HG03354 (cell line): ENCODE results near the gene SHROOM4.

Source experiments
- ATAC-seq: cut with Tn5 transposase; IDR thresholded peaks from one replicate; pipeline ENCODE4 v1.9.1; 2021; ENCODE audit warnings: mild to moderate bottlenecking; ENCODE audit not compliant: unreplicated experiment, poor library complexity, severe bottlenecking

SHROOM4 gene

DNA sequence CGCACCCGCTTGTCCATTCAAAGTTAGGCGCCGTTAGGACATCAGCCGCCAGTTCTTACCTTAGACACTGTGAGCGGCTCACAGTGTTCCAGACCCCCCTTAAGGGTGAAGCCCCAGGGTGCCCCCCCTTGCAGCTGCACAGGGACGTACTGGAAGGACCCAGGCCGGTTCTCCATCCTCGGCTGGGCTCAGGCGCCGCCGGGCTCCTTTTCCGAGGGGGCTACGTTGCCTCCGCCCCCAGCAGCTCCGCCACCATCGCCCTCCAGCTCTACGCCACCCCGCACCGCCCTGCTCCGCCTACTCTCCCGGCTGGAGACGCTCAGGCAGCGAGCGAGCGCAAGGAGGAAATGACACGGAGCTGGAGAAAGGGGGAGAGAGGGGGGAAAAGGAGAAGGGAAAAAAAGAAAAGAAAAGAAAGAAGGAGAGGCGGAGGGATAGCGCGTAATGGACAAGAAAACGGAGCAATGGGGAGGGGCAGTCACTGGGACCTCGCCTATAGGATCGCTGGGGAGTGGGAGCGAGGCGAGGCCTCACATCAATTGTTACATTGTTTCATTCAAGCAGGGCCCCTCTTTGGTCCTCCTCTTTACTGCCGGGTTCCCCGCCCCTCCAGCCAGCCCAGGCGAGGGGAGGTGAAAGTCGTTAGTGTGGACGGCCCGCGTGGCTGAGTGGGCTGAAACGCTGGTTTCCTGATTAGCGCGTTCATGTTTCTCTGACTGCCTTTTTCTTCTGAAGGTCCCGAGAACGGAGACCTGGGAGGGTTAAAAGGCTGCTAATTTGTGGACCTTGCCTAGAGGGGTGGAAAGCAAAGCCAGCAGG lies at the start of gene SHROOM4:
Gene SHROOM4, minus strand, starts transcription at position 352 of the 819 bp plus-strand sequence. Its CDS starts 176 bp downstream, at position 176.
- no peak for ATAC-seq

DNA sequence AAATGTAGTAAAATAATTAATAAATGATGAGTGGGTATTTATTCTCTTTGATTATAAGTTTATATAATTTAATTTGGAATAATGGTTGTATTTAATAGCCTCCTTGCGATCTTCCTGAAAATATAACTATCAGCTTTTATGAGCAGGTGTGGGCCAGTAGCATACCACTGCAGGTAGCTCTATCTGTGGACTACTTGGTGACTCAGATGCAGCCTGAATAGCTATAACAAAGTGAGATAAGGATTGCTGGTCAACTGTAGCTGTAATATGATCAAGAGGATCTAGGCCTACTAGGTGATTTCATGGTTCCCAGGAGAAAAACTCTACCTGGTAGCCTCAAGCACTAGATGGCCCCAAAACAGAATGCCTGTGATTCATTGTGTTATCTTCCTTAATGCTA lies 49.5 kb upstream of the SHROOM4 start:
- no peak for ATAC-seq

GRCh38 chrX:50860518-50860917 lies 46.5 kb upstream of the SHROOM4 start:
- ATAC-seq: no peak

GRCh38 chrX:50858548-50858947 lies 44.6 kb upstream of the SHROOM4 start:
- ATAC-seq: no peak

DNA sequence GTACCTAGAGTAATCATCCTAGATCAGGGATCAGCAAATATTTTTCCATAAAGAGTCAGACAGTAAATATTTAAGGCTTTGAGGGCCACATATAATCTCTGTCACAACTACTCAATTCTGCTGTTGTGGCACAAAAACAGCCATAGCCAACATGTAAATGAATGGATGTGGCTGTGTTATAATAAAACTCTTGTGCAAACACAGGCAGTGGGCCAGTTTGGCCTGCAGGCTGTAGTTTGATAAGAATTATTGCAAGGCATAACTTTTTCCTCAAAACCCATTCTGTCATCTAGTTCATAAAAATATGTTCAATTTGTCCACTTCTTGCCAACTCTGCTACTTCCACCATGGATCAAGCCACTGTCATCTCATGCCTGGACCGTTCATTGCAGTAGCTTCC lies 39.4 kb upstream of the SHROOM4 start:
- no peak for ATAC-seq

DNA sequence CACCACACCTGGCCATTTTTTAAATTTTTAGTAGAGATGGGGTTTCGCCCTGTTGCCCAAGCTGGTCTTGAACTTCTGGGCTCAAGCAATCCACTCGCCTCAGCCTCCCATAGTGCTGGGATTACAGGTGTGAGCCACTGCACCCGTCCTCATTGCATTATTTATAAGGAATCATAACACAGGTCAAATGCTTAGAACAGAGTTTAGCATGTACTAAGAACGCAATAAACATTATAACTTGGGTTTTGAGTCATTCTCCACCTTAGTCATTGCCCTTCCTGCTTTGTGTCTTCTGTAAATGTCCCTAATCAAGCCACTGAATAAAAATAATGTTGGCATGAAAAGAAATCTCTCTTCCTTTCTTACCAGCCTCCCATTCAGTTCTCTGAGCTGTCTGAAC lies 38.5 kb upstream of the SHROOM4 start:
- ATAC-seq: no peak

- ATAC-seq: no peak
These were observed 28.2 kb upstream of the SHROOM4 start for GRCh38 chrX:50842221-50842620.

GRCh38 chrX:50839730-50840129 lies 25.7 kb upstream of the SHROOM4 start:
- no peak for ATAC-seq

DNA sequence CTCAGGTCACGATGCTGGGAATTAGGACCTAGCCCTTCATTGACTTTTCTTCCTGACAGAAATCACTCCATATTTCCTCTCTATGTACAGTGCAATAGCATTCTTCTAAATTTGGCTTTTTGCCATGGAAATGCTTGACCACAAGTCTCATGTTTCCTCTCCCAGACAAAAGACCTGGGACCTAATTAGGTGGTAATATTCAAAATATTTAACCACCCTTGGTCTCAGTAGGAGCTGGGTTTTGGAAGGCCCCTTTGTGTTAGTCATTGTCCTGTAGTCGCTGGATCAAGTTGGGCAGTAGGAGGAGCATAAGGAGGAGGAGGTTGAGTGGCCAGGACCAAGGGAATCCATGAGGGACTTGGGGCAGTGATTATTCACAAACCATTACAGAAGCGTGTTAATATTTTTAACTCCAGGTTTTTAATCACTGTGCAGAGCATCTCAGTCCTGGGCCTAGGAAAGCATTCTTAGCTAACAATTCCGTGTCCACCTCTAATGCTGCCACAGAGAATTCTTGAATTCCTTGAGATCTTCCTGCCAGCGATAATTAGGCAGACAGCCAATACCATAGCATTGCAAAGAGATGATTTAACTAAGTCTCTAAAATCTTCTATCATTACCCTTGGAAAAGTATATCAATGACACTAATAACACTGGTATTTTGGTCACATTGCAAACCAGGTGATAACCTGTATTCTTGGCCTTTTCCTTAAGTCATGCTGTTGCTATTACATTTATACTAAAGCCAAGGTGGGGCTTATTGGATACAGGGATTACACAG lies 25.0 kb upstream of the SHROOM4 start:
- no peak for ATAC-seq

DNA sequence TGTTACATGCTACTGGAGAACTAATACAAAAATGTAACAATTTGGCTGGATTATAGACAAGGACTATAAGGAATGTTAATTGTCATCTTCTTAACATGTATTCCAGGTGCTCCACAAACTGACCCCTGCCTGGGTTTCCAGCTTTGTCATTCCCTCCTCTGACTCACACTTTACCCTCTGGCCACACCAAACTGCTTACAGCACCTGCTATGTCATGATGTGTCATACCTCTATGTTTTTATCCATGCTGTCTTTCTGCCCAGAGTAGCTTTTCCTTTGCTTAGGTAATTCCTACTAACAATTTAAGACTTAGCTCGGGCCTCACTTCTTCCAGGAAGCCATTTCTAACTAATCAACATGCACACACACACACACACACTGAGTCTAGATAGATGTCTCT lies 14.0 kb upstream of the SHROOM4 start:
- no peak for ATAC-seq

- no peak for ATAC-seq
These were observed 11.8 kb upstream of the SHROOM4 start for GRCh38 chrX:50825825-50826224.

GRCh38 chrX:50818986-50819385 lies 5.0 kb upstream of the SHROOM4 start:
- no peak for ATAC-seq

DNA sequence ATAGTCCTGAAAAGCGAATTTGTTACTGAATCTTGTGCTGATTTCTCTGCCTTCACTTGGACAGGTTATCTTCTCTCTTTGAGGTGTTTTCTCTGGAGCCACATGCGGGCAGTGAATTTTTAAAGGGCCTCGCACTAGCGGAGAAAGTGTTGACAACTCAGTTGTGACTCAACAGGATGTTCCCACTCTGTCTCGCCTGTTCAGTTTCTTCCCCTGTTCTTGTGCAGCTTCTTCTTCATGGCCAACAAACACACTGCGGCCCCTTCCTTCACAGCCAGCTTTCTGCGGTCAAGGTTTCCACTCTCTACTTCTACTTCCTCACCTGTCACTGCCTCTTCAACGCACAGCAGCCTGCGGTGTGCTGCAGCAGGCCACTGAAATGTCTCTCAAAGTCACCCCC lies 1.1 kb upstream of the SHROOM4 start:
- ATAC-seq: no peak

- ATAC-seq: no peak
These were observed 707 bp upstream of the SHROOM4 start for GRCh38 chrX:50814701-50815100.

DNA sequence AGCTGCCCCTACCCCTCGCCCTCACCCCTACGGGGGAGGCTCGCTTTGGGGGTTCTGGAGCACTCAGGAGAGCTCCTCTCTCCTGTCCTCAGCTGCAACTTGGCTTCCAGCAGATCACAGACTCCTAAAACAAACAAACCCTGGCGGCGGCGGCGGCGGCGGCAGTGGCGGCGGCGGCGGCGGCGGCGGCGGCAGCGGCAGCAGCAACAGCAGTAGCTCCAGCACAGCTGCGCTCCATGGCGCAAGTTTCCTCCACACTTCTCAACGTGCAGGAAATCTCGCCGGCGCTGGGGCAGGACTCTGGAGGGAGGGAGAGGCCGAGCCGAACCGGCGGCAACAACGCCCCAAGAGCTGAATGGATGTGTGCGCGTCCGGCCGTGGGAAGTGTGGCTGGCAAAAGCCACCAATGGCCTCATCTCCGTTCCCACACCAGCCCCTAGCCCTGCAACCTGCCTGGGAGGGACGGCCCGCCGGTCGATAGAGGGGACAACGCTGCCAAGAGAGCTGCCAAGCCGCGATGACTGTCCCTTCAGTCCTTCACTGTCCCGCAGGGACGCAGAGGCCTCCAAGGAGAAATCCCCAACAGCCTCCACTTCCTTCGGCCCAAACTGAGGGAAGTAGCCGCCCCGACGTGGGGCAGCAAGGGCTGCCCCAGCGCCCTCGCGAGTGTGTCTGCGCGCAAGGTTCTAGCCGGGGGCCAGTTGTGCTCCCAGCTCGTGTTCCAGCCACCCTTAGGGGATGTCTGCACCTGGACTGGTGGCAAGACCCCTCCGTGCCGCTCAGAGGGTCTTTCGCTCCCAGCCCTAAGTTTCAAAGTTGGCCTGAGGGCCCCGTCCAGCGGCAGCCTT lies 775 bp downstream of the SHROOM4 start:
- ATAC-seq: no peak

GRCh38 chrX:50805276-50805675 lies 8.7 kb downstream of the SHROOM4 start:
- no peak for ATAC-seq

- no peak for ATAC-seq
These were observed 12.9 kb downstream of the SHROOM4 start for GRCh38 chrX:50801135-50801534.

GRCh38 chrX:50799531-50799961 lies 14.4 kb downstream of the SHROOM4 start:
- ATAC-seq: no peak

DNA sequence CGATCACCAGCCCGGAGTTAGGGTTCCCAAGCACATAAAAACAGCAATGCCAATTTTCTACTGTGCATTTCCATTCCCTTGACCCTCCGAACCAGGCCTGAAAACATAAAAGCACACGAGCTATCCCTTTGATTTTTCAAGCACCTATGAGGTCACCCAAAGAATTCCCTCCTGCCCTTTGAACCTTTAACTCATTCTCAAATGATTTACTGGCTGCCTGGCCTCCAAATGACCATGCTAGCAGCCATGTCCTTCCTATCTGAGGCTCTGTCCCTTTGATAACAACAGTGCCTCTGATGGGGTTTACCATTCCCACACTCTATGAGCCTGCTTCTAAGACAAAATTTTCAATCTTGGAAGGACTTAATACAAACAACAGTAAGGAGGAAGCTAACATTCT lies 15.2 kb downstream of the SHROOM4 start:
- ATAC-seq: no peak

DNA sequence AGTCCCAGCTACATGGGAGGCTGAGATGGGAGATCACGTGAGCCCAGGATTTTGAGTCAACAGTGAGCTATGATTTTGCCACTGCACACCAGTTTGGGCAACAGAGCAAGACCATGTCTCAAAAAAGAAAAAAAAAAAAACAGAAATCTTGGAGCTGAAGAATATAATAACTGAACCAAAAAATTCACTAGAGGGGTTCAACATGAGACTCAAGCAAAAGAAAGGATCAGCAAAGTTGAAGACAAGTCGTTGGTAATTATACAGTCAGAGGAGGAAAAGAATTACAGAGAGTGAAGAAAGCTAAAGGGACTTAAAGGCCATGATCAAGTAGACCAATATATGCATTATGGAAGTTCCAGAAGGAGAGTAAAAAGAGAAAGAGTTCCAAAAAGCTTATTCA lies 26.9 kb downstream of the SHROOM4 start:
- no peak for ATAC-seq
